DMS 273 (cell line): ENCODE measurements around the gene ATG10.
"Not testable (repeated sequence)": the region's sequence is repeated elsewhere in the genome, so short reads cannot be mapped to it uniquely, and the experiment has no call there.

Experiments
- DNase-seq: peaks from one replicate; lab custom pipeline; 2025; ENCODE audit not compliant: unreplicated experiment; lab: John Stamatoyannopoulos, UW

ATG10 gene

GRCh38 chr5:82045554-82046275, 73.9 kb downstream of the ATG10 start:
- DNase-seq = no peak

- no peak for DNase-seq
Observed at GRCh38 chr5:82046276-82046647, 74.4 kb downstream of the ATG10 start.

- no peak for DNase-seq
Observed at GRCh38 chr5:82050955-82051354, 79.1 kb downstream of the ATG10 start.

- DNase-seq = no peak
Observed at GRCh38 chr5:82054004-82054710, 82.3 kb downstream of the ATG10 start.

GRCh38 chr5:82057051-82057450, 85.2 kb downstream of the ATG10 start:
- DNase-seq = no peak

GRCh38 chr5:82058710-82059109, 86.9 kb downstream of the ATG10 start:
- DNase-seq = no peak

GRCh38 chr5:82066791-82067190, 95.0 kb downstream of the ATG10 start:
- DNase-seq = no peak

- DNase-seq = not testable (repeated sequence)
Observed at GRCh38 chr5:82068042-82068441, 96.2 kb downstream of the ATG10 start.

- no peak for DNase-seq
Observed at GRCh38 chr5:82068723-82069122, 96.9 kb downstream of the ATG10 start.

- peak; percentile 22 for DNase-seq
Observed at GRCh38 chr5:82072138-82072537, 100.3 kb downstream of the ATG10 start.

- peak; percentile 90 for DNase-seq
Observed at GRCh38 chr5:82073179-82073578, 101.4 kb downstream of the ATG10 start.

GRCh38 chr5:82074950-82075349, 103.1 kb downstream of the ATG10 start:
- DNase-seq = peak; percentile 91

GRCh38 chr5:82077496-82077895, 105.7 kb downstream of the ATG10 start:
- DNase-seq = no peak

GRCh38 chr5:82091617-82092016, 119.8 kb downstream of the ATG10 start:
- DNase-seq = no peak

- DNase-seq = no peak
Observed at GRCh38 chr5:82095536-82095935, 123.7 kb downstream of the ATG10 start.

GRCh38 chr5:82096249-82096648, 124.4 kb downstream of the ATG10 start:
- DNase-seq = peak; percentile 24

GRCh38 chr5:82100303-82101077, 128.7 kb downstream of the ATG10 start:
- peak; percentile 6 for DNase-seq

- no peak for DNase-seq
Observed at GRCh38 chr5:82104872-82105271, 133.0 kb downstream of the ATG10 start.

- DNase-seq = no peak
Observed at GRCh38 chr5:82105457-82105856, 133.6 kb downstream of the ATG10 start.

GRCh38 chr5:82106207-82106606, 134.4 kb downstream of the ATG10 start:
- peak; percentile 5 for DNase-seq

- no peak for DNase-seq
Observed at GRCh38 chr5:82106756-82107155, 134.9 kb downstream of the ATG10 start.

GRCh38 chr5:82107267-82107666, 135.4 kb downstream of the ATG10 start:
- DNase-seq = peak; percentile 21
